ENCODE results near the gene GLTPD2. TPM values are rescaled to one million over a fixed set of nuclear protein-coding genes. Genes with fewer than 3 reads are reported as not detected.
A peak's percentile ranks its signal among the peaks of the same experiment; 100 is the strongest.

GLTPD2 gene
- total RNA-seq (under 1 TPM in 1 of 2 donors, not detected in 1; 0.34 TPM), polyA plus RNA-seq (under 1 TPM in 1 of 2 donors, not detected in 1; 0.41 TPM)
- long read RNA-seq, donor 1 = 0 reads
- long read RNA-seq, donor 2 = 0 reads
- long read RNA-seq, donor 3 = 0 reads
- long read RNA-seq, donor 4 = 0 reads
- long read RNA-seq, donor 5 = 0 reads

DNA sequence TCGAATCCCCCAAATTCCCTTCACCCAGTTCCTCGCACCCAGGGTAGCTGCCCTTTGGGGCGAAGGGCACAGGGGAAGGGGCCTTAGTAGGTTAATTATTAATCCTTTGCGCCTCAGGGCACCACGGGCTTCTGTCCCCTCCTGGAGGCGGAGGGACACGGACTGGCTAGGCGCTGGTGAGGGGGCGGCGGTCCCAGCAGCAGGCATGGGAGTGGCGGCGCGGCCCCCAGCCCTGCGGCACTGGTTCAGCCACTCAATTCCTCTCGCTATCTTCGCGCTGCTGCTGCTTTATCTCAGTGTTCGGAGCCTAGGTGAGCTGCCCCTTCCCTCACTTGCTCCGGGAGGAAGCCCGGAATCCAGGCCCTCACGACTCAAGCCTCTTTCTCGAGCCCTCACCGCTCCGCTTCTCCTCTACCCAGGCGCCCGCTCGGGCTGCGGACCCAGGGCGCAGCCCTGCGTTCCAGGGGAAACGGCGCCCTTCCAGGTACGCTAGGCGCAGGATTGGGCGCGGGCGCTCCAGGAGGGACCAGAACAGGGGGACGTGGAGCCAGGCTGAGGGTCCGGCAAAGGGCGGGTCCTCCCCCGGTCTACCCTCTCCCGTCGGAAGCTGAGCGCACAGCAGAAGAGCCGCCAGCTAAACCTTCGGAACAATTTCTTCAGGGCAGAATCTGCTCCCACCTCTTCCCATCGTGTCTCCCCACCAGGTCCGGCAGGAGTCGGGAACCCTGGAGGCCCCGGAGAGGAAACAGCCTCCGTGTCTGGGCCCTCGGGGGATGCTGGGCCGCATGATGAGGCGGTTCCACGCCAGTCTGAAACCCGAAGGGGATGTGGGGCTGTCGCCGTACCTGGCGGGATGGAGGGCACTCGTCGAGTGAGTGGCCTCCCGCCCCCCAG, at the start of gene GLTPD2:
GLTPD2 (plus strand) TSS at position 158 of the 894 bp plus-strand sequence; CDS start at position 206, 48 bp downstream.
- DNase-seq (no peak), ATAC-seq (ENCODE audit: insufficient read depth, low FRiP score) (no peak)
- peak within 1 kb of the TSS; percentile 91 to 97 for H3K27ac ChIP-seq (ENCODE audit: low read depth in 1 of 2, low read length in 1 of 2)
- peaks cover 4 to 33% (median 17%) of the 10 kb centered on the region in 5 donors for H3K4me1 ChIP-seq (ENCODE audit: control insufficient read depth in 5 of 5, insufficient read depth in 5 of 5, low read length in 5 of 5)
- H3K4me3 ChIP-seq = peak within 1 kb of the TSS; percentile 50
- no peaks in the 10 kb centered on the region for H3K36me3 ChIP-seq (ENCODE audit: control insufficient read depth in 4 of 4, insufficient read depth in 4 of 4, low read length in 4 of 4)
- 19 to 35% methylated on average over 58 to 62 of the region's 62 CpGs for WGBS, 2 donors
- TF ChIP-seq, protein P1, sequence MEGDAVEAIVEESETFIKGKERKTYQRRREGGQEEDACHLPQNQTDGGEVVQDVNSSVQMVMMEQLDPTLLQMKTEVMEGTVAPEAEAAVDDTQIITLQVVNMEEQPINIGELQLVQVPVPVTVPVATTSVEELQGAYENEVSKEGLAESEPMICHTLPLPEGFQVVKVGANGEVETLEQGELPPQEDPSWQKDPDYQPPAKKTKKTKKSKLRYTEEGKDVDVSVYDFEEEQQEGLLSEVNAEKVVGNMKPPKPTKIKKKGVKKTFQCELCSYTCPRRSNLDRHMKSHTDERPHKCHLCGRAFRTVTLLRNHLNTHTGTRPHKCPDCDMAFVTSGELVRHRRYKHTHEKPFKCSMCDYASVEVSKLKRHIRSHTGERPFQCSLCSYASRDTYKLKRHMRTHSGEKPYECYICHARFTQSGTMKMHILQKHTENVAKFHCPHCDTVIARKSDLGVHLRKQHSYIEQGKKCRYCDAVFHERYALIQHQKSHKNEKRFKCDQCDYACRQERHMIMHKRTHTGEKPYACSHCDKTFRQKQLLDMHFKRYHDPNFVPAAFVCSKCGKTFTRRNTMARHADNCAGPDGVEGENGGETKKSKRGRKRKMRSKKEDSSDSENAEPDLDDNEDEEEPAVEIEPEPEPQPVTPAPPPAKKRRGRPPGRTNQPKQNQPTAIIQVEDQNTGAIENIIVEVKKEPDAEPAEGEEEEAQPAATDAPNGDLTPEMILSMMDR (IDR thresholded peaks at IDR 0.05; ENCODE audit: control extremely low read depth, extremely low read depth) = no peak
- peaks cover 0 to 25% (median 17%) of the 10 kb centered on the region in 3 donors for H3K27me3 ChIP-seq (ENCODE audit: control insufficient read depth in 3 of 3, insufficient read depth in 3 of 3, low read length in 2 of 3)
- H3K9me3 ChIP-seq (ENCODE audit: control insufficient read depth in 4 of 4, insufficient read depth in 3 of 4, low read length in 3 of 4) = no peaks in the 10 kb centered on the region
- peak within 1 kb of the TSS in 1 of 2 donors; percentile 17 for H3K9ac ChIP-seq (ENCODE audit: insufficient read depth in 1 of 2, low read length in 2 of 2)

DNA sequence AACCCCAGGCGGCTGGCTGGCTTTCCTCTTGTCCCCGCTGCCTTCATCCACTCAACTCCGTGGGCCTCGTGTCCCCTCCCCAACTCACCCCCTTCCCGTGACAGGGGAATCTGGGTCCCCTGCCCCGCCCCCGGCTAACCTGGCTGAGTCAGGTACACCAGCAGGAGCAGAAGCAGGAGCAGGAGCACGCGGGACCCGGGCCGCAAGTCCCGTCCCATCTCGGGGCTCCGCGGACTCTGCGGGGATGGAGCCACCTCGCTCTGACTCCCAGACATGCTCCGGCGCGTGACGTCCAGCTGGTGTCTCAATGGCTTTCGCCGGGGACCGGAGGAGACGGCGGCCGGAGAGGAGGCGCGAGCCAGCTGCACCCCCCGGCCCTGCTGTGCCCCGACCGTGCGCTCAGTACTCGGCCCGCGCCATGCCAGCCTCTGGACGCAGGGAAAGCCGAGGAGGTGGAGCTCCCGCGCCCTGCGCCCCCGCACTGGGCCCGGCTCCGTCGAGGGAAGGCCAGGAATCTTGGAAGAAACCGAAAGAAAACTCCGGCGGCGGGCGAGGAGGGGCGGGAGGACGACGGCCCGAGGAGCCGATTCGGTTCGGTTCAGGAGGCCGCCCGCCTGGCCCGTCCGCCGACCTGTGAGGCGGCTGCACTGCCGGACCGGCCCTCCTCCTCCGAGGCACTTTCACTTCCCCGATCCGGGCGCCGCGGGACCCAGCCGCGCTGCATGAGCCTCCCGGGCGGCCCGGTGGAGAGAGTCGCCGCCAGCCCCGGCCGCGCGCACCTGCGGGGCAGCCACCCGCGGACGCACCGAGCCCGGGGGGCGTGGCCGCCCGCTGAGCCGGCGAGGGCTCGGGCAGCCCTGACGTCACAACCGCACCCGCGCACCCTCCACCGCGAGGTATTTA, 49.4 kb upstream of the GLTPD2 start, which contains the start of the genes CXCL16 and ZMYND15:
CXCL16 (minus strand) TSS at position 807 of the 903 bp plus-strand sequence; CDS start at position 218, 589 bp downstream.
ZMYND15 (plus strand) TSS at position 712 of the 903 bp plus-strand sequence. CDS start 716 bp downstream, outside the sequence.
- TF ChIP-seq, protein P1 (IDR thresholded peaks at IDR 0.05; ENCODE audit: control extremely low read depth, extremely low read depth) = no peak
- no peaks in the 10 kb centered on the region for H3K9me3 ChIP-seq (ENCODE audit: control insufficient read depth in 4 of 4, insufficient read depth in 3 of 4, low read length in 3 of 4)
- ATAC-seq (ENCODE audit: insufficient read depth, low FRiP score) = peak; percentile 66
- WGBS, 2 donors = 0 to 1% methylated on average over 69 to 100 of the region's 100 CpGs
- peaks cover 0 to 8% (median 0%) of the 10 kb centered on the region in 4 donors for H3K36me3 ChIP-seq (ENCODE audit: control insufficient read depth in 4 of 4, insufficient read depth in 4 of 4, low read length in 4 of 4)
- peaks cover 0 to 13% (median 2%) of the 10 kb centered on the region in 5 donors for H3K4me1 ChIP-seq (ENCODE audit: control insufficient read depth in 5 of 5, insufficient read depth in 5 of 5, low read length in 5 of 5)
- no peak within 1 kb of the TSS for H3K9ac ChIP-seq (ENCODE audit: insufficient read depth in 1 of 2, low read length in 2 of 2)
- H3K27me3 ChIP-seq (ENCODE audit: control insufficient read depth in 3 of 3, insufficient read depth in 3 of 3, low read length in 2 of 3) = peaks cover 0 to 18% (median 17%) of the 10 kb centered on the region in 3 donors
- peak within 1 kb of the TSS; percentile 72 for H3K4me3 ChIP-seq
- peak within 1 kb of the TSS in 1 of 2 donors; percentile 81 for H3K27ac ChIP-seq (ENCODE audit: low read depth in 1 of 2, low read length in 1 of 2)
- DNase-seq = peak; percentile 42 to 56 (median 48)

DNA sequence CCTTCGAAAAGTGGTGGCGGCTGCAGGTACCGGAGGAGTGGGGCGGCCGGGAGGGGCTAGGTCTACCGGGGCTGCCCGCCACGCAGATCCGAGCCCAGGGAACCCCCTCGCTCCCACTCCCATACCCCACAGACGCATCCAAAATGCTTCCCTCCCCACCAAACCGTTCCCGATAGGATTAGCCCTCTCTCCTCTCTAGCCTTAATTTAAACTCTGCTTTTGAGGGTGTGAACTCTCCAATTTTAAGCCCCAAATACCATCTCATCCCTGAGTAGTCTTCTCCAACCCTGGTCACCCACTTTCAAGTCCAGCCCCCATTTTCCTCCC, 48.8 kb upstream of the GLTPD2 start:
- H3K27ac ChIP-seq (ENCODE audit: low read depth in 1 of 2, low read length in 1 of 2) = no peak overlapping the region
- ATAC-seq (ENCODE audit: insufficient read depth, low FRiP score) = no peak
- peaks cover 0 to 13% (median 2%) of the 10 kb centered on the region in 5 donors for H3K4me1 ChIP-seq (ENCODE audit: control insufficient read depth in 5 of 5, insufficient read depth in 5 of 5, low read length in 5 of 5)
- no peak for DNase-seq
- no peak overlapping the region for H3K9ac ChIP-seq (ENCODE audit: insufficient read depth in 1 of 2, low read length in 2 of 2)
- 19 to 23% methylated on average over 11 to 13 of the region's 13 CpGs for WGBS, 2 donors
- H3K9me3 ChIP-seq (ENCODE audit: control insufficient read depth in 4 of 4, insufficient read depth in 3 of 4, low read length in 3 of 4) = no peaks in the 10 kb centered on the region
- H3K4me3 ChIP-seq = peak overlapping the region; percentile 72
- TF ChIP-seq, protein P1 (IDR thresholded peaks at IDR 0.05; ENCODE audit: control extremely low read depth, extremely low read depth) = no peak
- peaks cover 0 to 24% (median 17%) of the 10 kb centered on the region in 3 donors for H3K27me3 ChIP-seq (ENCODE audit: control insufficient read depth in 3 of 3, insufficient read depth in 3 of 3, low read length in 2 of 3)
- peaks cover 0 to 4% (median 0%) of the 10 kb centered on the region in 4 donors for H3K36me3 ChIP-seq (ENCODE audit: control insufficient read depth in 4 of 4, insufficient read depth in 4 of 4, low read length in 4 of 4)
